Stimulated activated CD8-positive, alpha-beta memory T cell treated with anti-CD3 and anti-CD28 coated beads, Interleukin-4, amount 100 ng/mL, for 4 hours (primary cell): ENCODE data around the gene CHRM5.
"Not testable (repeated sequence)": the region's sequence is repeated elsewhere in the genome, so short reads cannot be mapped to it uniquely, and the experiment has no call there.

Experiments
- DNase-seq, 2 donors: peaks; one replicate each; pipeline ENCODE4 v3.0.0-alpha.2; 2020; ENCODE audit warnings: low read depth in 2 of 2, low spot score in 1 of 2

CHRM5 gene

GRCh38 chr15:33987444-33987843 is 19.1 kb downstream of the CHRM5 start:
- DNase-seq: no peak

DNA sequence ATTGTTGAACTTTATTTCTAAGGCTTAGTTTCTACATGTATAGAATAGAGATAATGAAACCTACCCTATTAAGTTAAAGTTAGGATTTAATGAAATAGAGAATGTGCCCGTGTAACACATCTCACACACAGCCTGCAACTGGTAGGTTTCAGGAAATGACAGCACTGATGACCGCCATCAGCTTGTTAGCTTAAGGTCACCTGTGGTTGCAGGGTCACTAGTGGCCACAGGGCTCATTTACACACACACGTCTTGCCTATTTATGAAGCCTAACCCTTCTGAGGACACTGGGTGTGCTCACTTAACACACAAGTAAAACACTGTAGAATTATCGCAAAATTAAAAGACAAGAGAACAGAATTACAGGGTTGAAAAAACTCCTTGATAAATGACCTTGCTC is 20.1 kb downstream of the CHRM5 start:
- no peak for DNase-seq

- no peak for DNase-seq
These were observed 25.8 kb downstream of the CHRM5 start for GRCh38 chr15:33994005-33994615.

- DNase-seq: not testable (repeated sequence)
These were observed 27.4 kb downstream of the CHRM5 start for GRCh38 chr15:33995666-33996065.

DNA sequence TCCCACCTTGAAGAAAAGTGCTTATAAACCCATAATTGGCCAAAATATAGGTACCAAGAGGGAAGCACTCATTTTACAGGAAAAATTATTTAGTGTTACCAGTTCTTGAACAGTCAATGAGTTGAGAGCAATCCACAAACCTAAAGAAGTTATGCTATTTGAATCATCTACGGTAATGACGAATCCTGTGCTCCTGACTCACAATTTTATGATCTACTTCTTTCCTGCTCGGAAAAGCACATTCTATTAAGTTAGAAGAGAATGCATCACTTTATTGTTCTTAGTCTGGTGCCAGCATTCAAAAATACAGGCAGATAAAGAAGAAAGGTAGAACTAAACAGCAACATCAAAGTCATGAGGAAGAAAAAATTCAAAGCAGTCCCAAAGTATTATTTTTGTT is 33.2 kb downstream of the CHRM5 start:
- no peak for DNase-seq

- DNase-seq: no peak
These were observed 38.1 kb downstream of the CHRM5 start for GRCh38 chr15:34006381-34006780.

- DNase-seq: no peak
These were observed 41.4 kb downstream of the CHRM5 start for GRCh38 chr15:34009656-34010055.

DNA sequence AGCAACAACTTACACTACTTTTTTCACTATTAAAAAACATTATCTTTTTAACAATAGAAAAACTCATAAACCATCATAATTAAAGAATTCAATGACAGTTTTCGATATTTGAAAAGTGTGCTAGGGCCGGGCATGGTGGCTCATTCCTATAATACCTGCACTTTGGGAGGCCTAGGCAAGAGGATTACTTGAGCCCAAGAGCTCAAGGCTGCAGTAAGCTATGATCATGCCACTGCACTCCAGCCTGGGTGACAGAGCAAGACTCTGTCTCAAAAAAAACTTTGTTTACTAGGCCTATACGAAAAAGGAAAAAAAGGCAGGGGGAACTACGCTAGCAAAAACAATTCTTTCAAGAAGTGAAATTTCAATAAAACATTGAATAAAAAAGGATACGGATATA is 42.6 kb downstream of the CHRM5 start:
- no peak for DNase-seq

- DNase-seq: no peak
These were observed 43.2 kb downstream of the CHRM5 start for GRCh38 chr15:34011481-34011880.

DNA sequence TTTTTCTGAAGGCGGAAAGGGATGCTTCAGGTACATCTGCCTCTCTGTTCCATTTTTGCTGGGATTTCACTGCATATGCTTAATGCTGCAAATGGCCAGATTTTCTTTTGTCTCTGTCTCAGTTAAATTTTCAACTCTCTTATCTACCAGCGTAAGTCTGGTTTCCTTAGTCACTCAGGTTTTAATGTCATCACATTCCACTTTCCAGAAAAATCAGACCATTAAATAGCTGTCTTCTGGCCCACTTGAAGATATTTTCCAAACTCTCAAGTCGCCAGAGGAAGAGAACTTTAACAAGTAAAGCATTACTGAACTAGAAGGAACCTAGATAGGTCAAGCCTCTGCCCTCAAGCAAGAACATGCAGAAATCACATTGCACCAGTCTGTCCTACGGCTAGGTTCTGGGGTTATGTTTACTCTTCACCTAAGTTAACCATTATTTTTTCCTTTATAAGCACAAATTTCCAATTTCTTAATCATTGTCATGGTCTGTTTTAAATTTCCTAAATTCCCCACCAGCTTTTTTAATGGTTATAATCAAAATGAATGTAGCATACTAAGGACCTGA is 44.2 kb downstream of the CHRM5 start:
- no peak for DNase-seq

GRCh38 chr15:34013746-34014145 is 45.4 kb downstream of the CHRM5 start:
- DNase-seq: no peak

- DNase-seq: no peak
These were observed 46.3 kb downstream of the CHRM5 start for GRCh38 chr15:34014556-34014955.

- no peak for DNase-seq
These were observed 49.8 kb downstream of the CHRM5 start for GRCh38 chr15:34018021-34018645.

DNA sequence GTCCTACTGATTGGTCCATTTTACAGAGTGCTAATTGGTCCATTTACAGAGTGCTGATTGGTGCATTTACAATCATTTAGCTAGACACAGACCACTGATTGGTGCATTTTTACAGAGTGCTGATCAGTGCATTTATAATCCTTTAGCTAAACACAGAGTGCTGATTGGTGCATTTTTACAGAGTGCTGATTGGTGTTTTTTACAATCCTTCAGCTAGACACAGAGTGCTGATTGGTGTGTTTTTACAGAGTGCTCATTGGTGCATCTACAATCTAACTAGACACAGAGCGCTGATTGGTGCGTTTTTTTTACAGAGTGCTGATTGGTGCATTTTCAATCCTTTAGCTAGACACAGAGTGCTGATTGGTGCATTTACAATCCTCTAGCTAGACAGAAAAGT is 50.4 kb downstream of the CHRM5 start:
- not testable (repeated sequence) for DNase-seq

DNA sequence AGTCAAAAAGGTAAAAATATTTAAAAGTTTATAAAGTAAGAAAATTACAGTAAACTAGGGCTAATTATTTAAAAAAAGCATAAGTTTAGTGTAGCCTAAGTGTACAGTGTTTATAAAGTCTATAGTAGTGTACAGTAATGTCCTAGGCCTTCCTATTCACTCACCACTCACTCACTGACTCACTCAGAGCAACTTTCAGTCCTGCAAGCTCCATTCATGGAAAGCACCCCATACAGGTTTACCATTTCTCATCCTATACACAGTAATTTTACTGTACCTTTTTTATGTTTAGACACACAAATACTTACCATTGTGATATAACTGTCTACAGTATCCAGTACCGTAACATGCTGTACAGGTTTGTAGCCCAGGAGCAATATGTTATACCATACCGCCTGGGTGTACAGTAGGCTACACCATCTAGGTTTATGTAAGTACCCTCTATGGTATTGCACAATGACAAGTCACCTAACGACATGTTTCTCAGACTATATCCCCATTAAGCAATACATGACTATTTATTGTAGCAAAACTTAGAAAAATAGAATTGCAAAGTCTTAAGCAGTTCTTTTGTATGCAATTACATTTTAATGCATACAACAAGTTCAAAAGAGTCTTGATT is 51.2 kb downstream of the CHRM5 start:
- no peak for DNase-seq

DNA sequence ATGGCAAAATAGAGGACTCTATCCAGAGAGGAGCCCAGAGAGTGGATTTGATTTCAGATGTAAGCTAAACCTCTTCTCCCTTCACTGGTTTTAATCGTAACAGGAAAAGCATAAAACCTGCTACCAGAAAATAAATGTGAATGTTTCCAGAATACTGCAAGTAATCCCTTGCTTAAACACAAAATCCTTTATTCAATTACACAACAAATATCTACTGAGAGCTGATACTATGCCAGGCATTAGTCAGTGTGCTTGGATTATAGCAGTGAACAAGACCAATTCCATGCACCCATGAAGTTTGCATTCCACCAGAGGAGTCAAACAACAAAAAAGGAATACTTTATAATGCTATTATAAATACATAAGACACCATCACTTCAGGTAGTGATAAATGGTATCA is 55.6 kb downstream of the CHRM5 start:
- no peak for DNase-seq

GRCh38 chr15:34025252-34025651 is 57.0 kb downstream of the CHRM5 start:
- DNase-seq: no peak

DNA sequence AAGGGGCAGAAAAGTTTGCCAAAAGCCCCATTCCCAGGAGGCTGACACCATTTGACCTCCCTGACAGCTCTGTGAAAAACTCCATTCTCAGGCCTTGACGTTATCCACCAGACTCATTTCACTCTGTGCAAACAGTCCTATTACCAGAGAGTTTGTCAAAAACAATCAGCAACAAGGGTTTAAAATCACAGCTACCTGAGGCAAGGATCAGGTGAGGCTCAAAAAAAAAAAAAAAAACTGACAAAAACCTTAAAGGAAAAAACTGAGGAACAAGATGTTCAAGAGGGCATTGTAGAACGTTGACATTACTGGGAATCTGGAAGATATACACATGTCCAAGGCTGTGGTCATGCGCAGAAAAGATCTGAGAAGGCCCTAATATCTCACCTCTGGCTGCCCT is 59.3 kb downstream of the CHRM5 start:
- DNase-seq: no peak

DNA sequence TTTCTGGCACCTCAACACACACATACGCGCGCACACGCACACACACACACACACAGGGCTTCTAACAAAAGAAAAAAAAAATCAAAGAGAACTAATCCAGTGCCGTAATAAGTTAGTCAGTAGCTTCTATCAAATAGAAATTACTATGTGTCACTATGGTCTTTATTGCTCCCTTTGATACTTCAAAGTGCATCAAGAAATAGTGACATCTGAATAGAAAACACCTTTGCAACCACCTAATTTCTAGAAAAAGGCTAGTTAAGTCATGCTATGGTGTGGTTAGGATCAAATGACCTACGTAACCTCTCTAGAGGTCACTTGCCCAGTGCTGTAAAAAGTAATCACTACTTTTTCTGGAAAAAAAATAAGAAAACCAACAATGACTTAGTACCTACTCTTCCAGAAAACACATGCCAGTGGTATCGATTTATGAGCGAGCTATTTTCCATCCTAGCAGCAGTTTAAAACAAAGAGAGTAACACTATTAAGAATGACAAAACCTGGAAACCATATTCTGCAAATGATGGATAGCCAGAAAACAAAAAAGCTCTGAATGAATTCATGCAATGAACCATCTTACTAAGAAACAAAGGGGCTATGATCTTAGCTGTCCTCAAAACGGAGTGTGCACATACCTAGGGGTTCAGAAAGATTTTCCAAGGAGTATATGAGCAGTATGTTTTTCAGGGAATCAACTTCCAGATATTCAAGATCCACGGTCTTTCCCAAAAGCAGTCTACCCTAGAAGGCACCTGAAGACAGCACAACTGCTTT is 63.9 kb downstream of the CHRM5 start:
- no peak for DNase-seq

GRCh38 chr15:34038023-34038870 is 70.0 kb downstream of the CHRM5 start:
- DNase-seq: peak; percentile 29 to 65
